GM21786 (cell line): ENCODE measurements around the gene ASB10.

Experiments used
- ATAC-seq: cut with Tn5 transposase; IDR thresholded peaks from one replicate; pipeline ENCODE4 v1.9.1; 2021; ENCODE audit not compliant: unreplicated experiment

The ASB10 gene

GRCh38 chr7:151186640-151187408 is at the start of gene ASB10:
ASB10 (minus strand) TSS chr7:151187250; CDS start chr7:151187130, 120 bp downstream.
- ATAC-seq, result no peak

GRCh38 chr7:151236406-151236805 is 49.4 kb upstream of the ASB10 start:
- no peak for ATAC-seq

- no peak for ATAC-seq
These were observed 48.2 kb upstream of the ASB10 start for GRCh38 chr7:151235091-151235787.

- ATAC-seq, result no peak
These were observed 46.8 kb upstream of the ASB10 start for GRCh38 chr7:151233804-151234203.

- peak; percentile 31 for ATAC-seq
These were observed 46.1 kb upstream of the ASB10 start for GRCh38 chr7:151232917-151233701.

- ATAC-seq, result peak; percentile 97
These were observed 45.3 kb upstream of the ASB10 start, which contains the start of gene CHPF2 for GRCh38 chr7:151232091-151232916. CHPF2 (plus strand) TSS chr7:151232483; CDS start chr7:151234012, 1,529 bp downstream.

- no peak for ATAC-seq
These were observed 44.0 kb upstream of the ASB10 start for GRCh38 chr7:151231080-151231479.

- no peak for ATAC-seq
These were observed 42.2 kb upstream of the ASB10 start for GRCh38 chr7:151229249-151229648.

GRCh38 chr7:151228024-151228866 is 41.2 kb upstream of the ASB10 start:
- no peak for ATAC-seq

GRCh38 chr7:151226875-151227782 is 40.1 kb upstream of the ASB10 start, which contains the start of gene ABCF2:
ABCF2 (minus strand) TSS chr7:151227205; CDS start chr7:151226458, 747 bp downstream.
- ATAC-seq, result peak; percentile 99

GRCh38 chr7:151226560-151226874 is 39.5 kb upstream of the ASB10 start:
- peak; percentile 1 for ATAC-seq

- no peak for ATAC-seq
These were observed 39.0 kb upstream of the ASB10 start for GRCh38 chr7:151225948-151226510.

GRCh38 chr7:151223728-151224127 is 36.7 kb upstream of the ASB10 start:
- no peak for ATAC-seq

- no peak for ATAC-seq
These were observed 31.1 kb upstream of the ASB10 start for GRCh38 chr7:151218170-151218569.

GRCh38 chr7:151215396-151215795 is 28.3 kb upstream of the ASB10 start:
- no peak for ATAC-seq

GRCh38 chr7:151213826-151214225 is 26.8 kb upstream of the ASB10 start:
- ATAC-seq, result no peak

GRCh38 chr7:151212626-151213025 is 25.6 kb upstream of the ASB10 start:
- no peak for ATAC-seq

- ATAC-seq, result no peak
These were observed 24.2 kb upstream of the ASB10 start for GRCh38 chr7:151211155-151211772.
